PC-3 (cell line): ENCODE measurements around the gene EOLA1. TPM values are rescaled to one million over a fixed set of nuclear protein-coding genes. Genes with fewer than 3 reads are reported as not detected.

ENCODE experiments used
- ATAC-seq: fragments of 200-7000 bp; cut with Tn5 transposase; 2 replicates; pipeline ENCODE4 v1.9.1; 2020; ENCODE audit warnings: mild to moderate bottlenecking, moderate library complexity
- BruUV-seq: library from RNA; stranded (reverse); fragments of 400-500 nt; replicated peaks from 2 replicates; lab custom pipeline; 2021; lab: Mats Ljungman, UMichigan
- CTCF ChIA-PET: fragments of 300-600 bp; sonication (Branson Sonifier 250); formaldehyde crosslinking; loops from one replicate; lab custom pipeline; 2022; ENCODE audit warnings: antibody characterized with exemption; lab: Charles Lee
- POLR2A ChIA-PET: fragments of 300-600 bp; sonication (Branson Sonifier 250); formaldehyde crosslinking; loops from one replicate; lab custom pipeline; 2022; ENCODE audit warnings: antibody characterized with exemption; ENCODE audit not compliant: unreplicated experiment; lab: Charles Lee
- DNase-seq: peaks from one replicate; pipeline ENCODE4 v3.0.0-alpha.2; 2015
- H2AFZ ChIP-seq: fragments of 300-600 bp; sonication (generic); 2 replicates; pipeline ENCODE4 v1.6.0; 2016; ENCODE audit warnings: antibody characterized with exemption, low read length
- H3F3A ChIP-seq: fragments of 300-600 bp; sonication (generic); one replicate; pipeline ENCODE4 v1.6.0; 2017; ENCODE audit warnings: antibody characterized with exemption, low read length, control low read depth, mild to moderate bottlenecking; ENCODE audit not compliant: unreplicated experiment
- H3K27ac ChIP-seq: fragments of 300-600 bp; sonication (generic); 2 replicates; pipeline ENCODE4 v1.5.1; 2016; ENCODE audit warnings: mild to moderate bottlenecking, low read length
- H3K27me3 ChIP-seq: fragments of 300-600 bp; sonication (generic); 2 replicates; pipeline ENCODE4 v1.6.1; 2016; ENCODE audit warnings: low read length, mixed read lengths
- H3K36me3 ChIP-seq: fragments of 300-600 bp; sonication (generic); 2 replicates; pipeline ENCODE4 v1.6.1; 2016; ENCODE audit warnings: low read depth, mixed run types, low read length, mixed read lengths
- H3K4me1 ChIP-seq: fragments of 300-600 bp; sonication (generic); 2 replicates; pipeline ENCODE4 v1.5.1; 2016; ENCODE audit warnings: low read length; ENCODE audit not compliant: insufficient read depth
- H3K4me2 ChIP-seq: fragments of 300-600 bp; sonication (generic); 2 replicates; pipeline ENCODE4 v1.6.0; 2016; ENCODE audit warnings: low read length
- H3K4me3 ChIP-seq: fragments of 300-600 bp; sonication (generic); 2 replicates; pipeline ENCODE4 v1.5.1; 2016; ENCODE audit warnings: mild to moderate bottlenecking, low read length, mixed read lengths
- H3K79me2 ChIP-seq: fragments of 300-600 bp; sonication (generic); 2 replicates; pipeline ENCODE4 v1.6.1; 2017; ENCODE audit warnings: low read length, mixed read lengths
- H3K9ac ChIP-seq: fragments of 300-600 bp; sonication (generic); 2 replicates; pipeline ENCODE4 v1.6.0; 2016; ENCODE audit warnings: mild to moderate bottlenecking, low read length
- H3K9me2 ChIP-seq: fragments of 300-600 bp; sonication (generic); replicated peaks from 2 replicates; pipeline ENCODE4 v1.6.1; 2016; ENCODE audit warnings: mixed run types, low read length, mixed read lengths
- H3K9me3 ChIP-seq: fragments of 300-600 bp; sonication (generic); 2 replicates; pipeline ENCODE4 v1.6.1; 2016; ENCODE audit warnings: low read length, mixed read lengths
- H4K20me1 ChIP-seq: fragments of 300-600 bp; sonication (generic); 2 replicates; pipeline ENCODE4 v1.6.1; 2016; ENCODE audit warnings: low read length, mixed read lengths
- EZH2 ChIP-seq: fragments of 300-600 bp; sonication (generic); IDR thresholded peaks from one replicate; pipeline ENCODE4 v1.6.1; 2017; ENCODE audit warnings: antibody characterized with exemption, mild to moderate bottlenecking, low read length; ENCODE audit not compliant: unreplicated experiment
- EZH2phosphoT487 ChIP-seq: fragments of 300-600 bp; sonication (generic); IDR thresholded peaks from 2 replicates; pipeline ENCODE4 v1.6.1; 2018; ENCODE audit warnings: mild to moderate bottlenecking, antibody characterized with exemption, low read length, borderline replicate concordance
- intact Hi-C: fragments of 100-400 bp; cut with micrococcal nuclease; formaldehyde crosslinking; loops from 2 replicates; pipeline ENCODE4 v1.9.0; 2023
- total RNA-seq: library from RNA; depleted of rRNA; stranded (reverse); fragments of >200 nt; gene quantifications from 2 replicates; pipeline ENCODE4 v1.2.3, GENCODE V29; 2014
- TF ChIP-seq, protein P1 (sequence below): fragments of 300-600 bp; sonication (generic); conservative IDR thresholded peaks from 2 replicates; pipeline ENCODE4 v1.5.1; 2017; ENCODE audit warnings: antibody characterized with exemption, low read depth, mild to moderate bottlenecking, low read length

Gene EOLA1
- total RNA-seq, 1 experiment from 2014 or later = 21.7 TPM

DNA sequence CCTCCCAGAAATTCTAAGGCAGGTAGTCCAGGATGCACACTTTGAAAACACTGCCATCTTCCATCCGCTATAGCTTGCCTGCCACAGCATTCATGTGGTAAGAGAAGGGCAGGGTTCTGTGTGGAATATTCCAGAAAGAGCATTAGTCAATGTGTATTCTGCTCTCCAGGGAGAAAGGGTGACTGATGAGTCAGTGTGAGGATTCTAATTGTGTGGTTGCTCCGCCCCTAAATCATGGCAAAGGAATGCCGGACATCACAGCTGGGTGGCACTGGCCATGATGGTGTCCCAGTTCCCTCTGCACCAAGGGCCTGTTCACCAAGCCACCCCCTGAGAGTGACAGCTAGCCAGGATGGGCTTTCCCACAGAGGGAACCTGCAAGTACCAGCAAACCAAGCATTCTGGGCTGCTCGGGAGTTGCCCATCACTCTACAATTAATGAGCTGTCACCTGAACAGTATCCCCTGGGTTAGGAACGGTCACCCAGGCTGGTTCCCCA, 45.2 kb upstream of the EOLA1 start:
- intact Hi-C loops = loop anchor here (1.0 to 2.0 kb wide), 2 partner anchors 10 to 45 kb away; partner anchors contain the start of genes EOLA1 and IDS
- peaks cover 52% of the 10 kb centered on the region for H3K36me3 ChIP-seq
- H3F3A ChIP-seq = peaks cover 10% of the 10 kb centered on the region
- CTCF ChIA-PET = interaction anchor here (1.2 kb wide), 1 partner anchor 17 kb away, joined by 3 read pairs; no protein-coding TSS in a partner anchor
- H3K9me2 ChIP-seq = no peaks in the 10 kb centered on the region
- ATAC-seq (peak; percentile 84), DNase-seq (peak; percentile 92)
- TF ChIP-seq EZH2 = no peak
- peak overlapping the region; percentile 61 for H3K4me2 ChIP-seq
- no peak overlapping the region for H2AFZ ChIP-seq
- no peak overlapping the region for H3K4me3 ChIP-seq
- H3K79me2 ChIP-seq = no peaks in the 10 kb centered on the region
- H4K20me1 ChIP-seq = no peaks in the 10 kb centered on the region
- POLR2A ChIA-PET = no interaction called here
- peaks cover 49% of the 10 kb centered on the region for H3K4me1 ChIP-seq
- H3K9ac ChIP-seq = peak overlapping the region; percentile 54
- BruUV-seq = no TSS peak
- H3K9me3 ChIP-seq = no peaks in the 10 kb centered on the region
- H3K27me3 ChIP-seq = no peaks in the 10 kb centered on the region
- H3K27ac ChIP-seq = peak overlapping the region; percentile 89

DNA sequence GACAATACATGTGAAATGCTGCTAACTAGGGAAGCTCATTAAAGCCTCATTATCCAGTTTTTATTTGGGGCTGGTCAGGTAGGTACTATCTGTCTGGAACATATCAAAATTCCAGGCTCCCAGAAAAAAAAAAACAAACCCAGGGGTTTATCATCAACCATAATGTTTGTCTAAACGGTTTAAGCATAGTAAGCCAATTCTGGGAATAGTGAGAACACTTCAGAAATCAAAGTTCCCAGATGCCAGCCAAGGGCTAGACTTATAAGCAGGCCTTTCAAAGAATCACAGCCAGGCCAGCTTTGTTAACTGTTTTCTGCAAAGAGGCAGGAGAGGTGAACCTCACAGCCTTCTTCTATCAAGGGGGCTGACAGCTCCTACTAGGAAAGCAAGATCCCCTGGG, 43.8 kb upstream of the EOLA1 start:
- TF ChIP-seq, protein P1, sequence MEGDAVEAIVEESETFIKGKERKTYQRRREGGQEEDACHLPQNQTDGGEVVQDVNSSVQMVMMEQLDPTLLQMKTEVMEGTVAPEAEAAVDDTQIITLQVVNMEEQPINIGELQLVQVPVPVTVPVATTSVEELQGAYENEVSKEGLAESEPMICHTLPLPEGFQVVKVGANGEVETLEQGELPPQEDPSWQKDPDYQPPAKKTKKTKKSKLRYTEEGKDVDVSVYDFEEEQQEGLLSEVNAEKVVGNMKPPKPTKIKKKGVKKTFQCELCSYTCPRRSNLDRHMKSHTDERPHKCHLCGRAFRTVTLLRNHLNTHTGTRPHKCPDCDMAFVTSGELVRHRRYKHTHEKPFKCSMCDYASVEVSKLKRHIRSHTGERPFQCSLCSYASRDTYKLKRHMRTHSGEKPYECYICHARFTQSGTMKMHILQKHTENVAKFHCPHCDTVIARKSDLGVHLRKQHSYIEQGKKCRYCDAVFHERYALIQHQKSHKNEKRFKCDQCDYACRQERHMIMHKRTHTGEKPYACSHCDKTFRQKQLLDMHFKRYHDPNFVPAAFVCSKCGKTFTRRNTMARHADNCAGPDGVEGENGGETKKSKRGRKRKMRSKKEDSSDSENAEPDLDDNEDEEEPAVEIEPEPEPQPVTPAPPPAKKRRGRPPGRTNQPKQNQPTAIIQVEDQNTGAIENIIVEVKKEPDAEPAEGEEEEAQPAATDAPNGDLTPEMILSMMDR = no peak
- TF ChIP-seq EZH2phosphoT487 = no peak
- TF ChIP-seq EZH2 = no peak
- no peak overlapping the region for H3K9ac ChIP-seq
- no peak for DNase-seq
- no peaks in the 10 kb centered on the region for H3K27me3 ChIP-seq
- intact Hi-C loops = no loop called here
- peaks cover 54% of the 10 kb centered on the region for H3K36me3 ChIP-seq
- H4K20me1 ChIP-seq = no peaks in the 10 kb centered on the region
- 0 out of 2 replicates have a peak, but pooled peaks cover under 1% of the 10 kb centered on the region for H3K79me2 ChIP-seq
- 0 out of 2 replicates have a peak overlapping the region, but pooled peaks have one; percentile 16 for H3K4me2 ChIP-seq
- H3K9me2 ChIP-seq = no peaks in the 10 kb centered on the region
- no peak overlapping the region for H3K4me3 ChIP-seq
- H2AFZ ChIP-seq = no peak overlapping the region
- H3F3A ChIP-seq = peaks cover 10% of the 10 kb centered on the region
- BruUV-seq = no TSS peak
- POLR2A ChIA-PET = no interaction called here
- peaks cover 49% of the 10 kb centered on the region for H3K4me1 ChIP-seq
- no peak for ATAC-seq
- peak overlapping the region; percentile 89 for H3K27ac ChIP-seq
- H3K9me3 ChIP-seq = no peaks in the 10 kb centered on the region
- CTCF ChIA-PET = no interaction called here

DNA sequence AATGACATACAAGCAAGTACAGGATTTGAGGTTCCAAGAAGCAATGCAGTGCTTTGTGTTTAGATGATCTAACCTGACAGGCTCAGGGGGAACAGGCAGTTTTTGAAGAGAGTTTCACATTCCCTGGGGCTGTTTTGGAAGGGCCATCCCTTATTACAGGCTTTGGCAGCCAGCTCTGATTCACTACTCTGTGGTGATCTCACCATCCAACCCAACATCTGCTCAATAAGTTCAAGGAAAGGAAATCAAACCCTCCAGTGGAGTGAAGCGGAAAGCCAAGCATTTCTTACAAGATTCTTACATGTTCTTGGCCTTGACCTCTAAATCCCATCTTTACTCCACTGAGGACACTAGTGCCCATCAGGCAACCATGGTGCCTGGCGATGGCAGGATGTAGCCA, 43.2 kb upstream of the EOLA1 start:
- POLR2A ChIA-PET = no interaction called here
- DNase-seq = peak; percentile 73

More for the DNA sequence above, 43.2 kb upstream of the EOLA1 start:
- Histone ChIP-seq H3K27ac (peak overlapping the region; percentile 89), H4K20me1 (no peaks in the 10 kb centered on the region), H3K4me1 (peaks cover 49% of the 10 kb centered on the region), H3K36me3 (peaks cover 51% of the 10 kb centered on the region), H3F3A (peaks cover 10% of the 10 kb centered on the region), H3K79me2 (peaks cover 7% of the 10 kb centered on the region; the same call in 1 of the 2 replicates), H3K9me3 (no peaks in the 10 kb centered on the region), H2AFZ (no peak overlapping the region), H3K9ac (no peak overlapping the region), H3K27me3 (no peaks in the 10 kb centered on the region), H3K4me3 (no peak overlapping the region), H3K9me2 (no peaks in the 10 kb centered on the region), H3K4me2 (peak overlapping the region; percentile 27; the same call in 1 of the 2 replicates)
- intact Hi-C loops = no loop called here
- ATAC-seq = peak; percentile 7; the same call in 1 of the 2 replicates
- TF ChIP-seq EZH2 = no peak
- TF ChIP-seq EZH2phosphoT487 = no peak
- TF ChIP-seq, protein P1 = no peak
- no TSS peak for BruUV-seq
- CTCF ChIA-PET = no interaction called here
